ENCODE data around the gene ZCCHC8. TPM values are rescaled to one million over a fixed set of nuclear protein-coding genes. Genes with fewer than 3 reads are reported as not detected.
A peak's percentile ranks its signal among the peaks of the same experiment; 100 is the strongest.

Gene ZCCHC8
- 66.1 TPM for total RNA-seq
- polyA plus RNA-seq, result 10 to 100 TPM; 11.8 to 17.4 (median 14.0) TPM

DNA sequence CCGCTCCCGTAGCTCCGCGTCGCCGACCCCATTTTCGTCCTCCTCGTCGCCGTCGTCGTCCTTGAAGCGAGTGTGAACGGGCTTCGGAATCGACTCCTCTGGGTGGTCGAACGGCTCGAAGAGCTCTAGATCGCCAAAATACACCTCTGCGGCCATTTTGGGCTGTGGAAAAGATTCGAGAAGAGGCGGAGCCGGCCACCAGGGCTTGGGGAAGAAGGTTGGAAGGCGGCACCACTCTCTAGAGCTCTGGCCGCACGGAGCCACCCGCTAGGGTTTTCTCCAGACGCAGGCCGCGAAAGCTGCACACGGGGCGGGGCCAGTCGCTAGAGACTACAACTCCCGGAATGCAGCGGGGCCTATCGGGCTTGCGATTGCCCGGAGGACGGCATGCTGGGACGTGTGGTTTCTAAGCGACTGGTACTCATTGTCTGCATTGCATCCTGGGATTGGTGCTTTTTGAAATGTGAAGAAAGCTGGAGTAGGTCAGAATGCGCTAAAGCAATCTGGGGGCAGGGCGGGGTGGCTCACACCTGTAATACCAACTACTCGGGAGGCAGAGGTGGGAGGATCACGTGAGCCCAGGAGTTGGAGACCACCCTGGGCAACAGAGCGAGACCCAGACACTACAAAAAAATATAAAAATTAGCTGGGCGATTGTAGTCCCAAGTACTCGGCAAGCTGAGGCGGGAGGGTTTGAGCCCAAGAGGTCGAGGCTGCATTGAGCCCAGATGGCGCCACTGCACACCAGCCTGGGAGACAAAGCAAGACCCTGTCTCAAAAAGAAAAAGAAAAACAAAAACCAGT is at the start of gene ZCCHC8:
TSS of gene ZCCHC8 (minus strand) at position 248 of the 804 bp plus-strand sequence. CDS start at position 156, 92 bp downstream.
- peak within 1 kb of the TSS; percentile 85 to 99 (median 96) for H3K4me3 Mint-ChIP-seq
- H3K27ac ChIP-seq (ENCODE audit: insufficient read depth, low read length, poor library complexity, severe bottlenecking), result peak within 1 kb of the TSS; percentile 94
- peaks cover 27% of the 10 kb centered on the region for H3K36me3 ChIP-seq (ENCODE audit: control insufficient read depth, insufficient read depth, low read length)
- H3K9me3 Mint-ChIP-seq, result no peaks in the 10 kb centered on the region
- peak within 1 kb of the TSS; percentile 97 to 99 (median 99) for H3K27ac Mint-ChIP-seq
- H3K4me1 ChIP-seq (ENCODE audit: control insufficient read depth, insufficient read depth, low read length, poor library complexity, severe bottlenecking), result peaks cover 47% of the 10 kb centered on the region
- ATAC-seq (ENCODE audit: low read depth in 2 of 2) (peak; percentile 95 to 97), DNase-seq (peak; percentile 94 to 99 (median 94))
- H3K4me3 ChIP-seq (ENCODE audit: low read depth, low read length), result peak within 1 kb of the TSS; percentile 97
- H3K27me3 Mint-ChIP-seq, result peaks cover 4% of the 10 kb centered on the region
- H3K4me1 Mint-ChIP-seq, result peaks cover 16 to 54% (median 34%) of the 10 kb centered on the region in 4 donors
- peaks cover 20% of the 10 kb centered on the region for H3K36me3 Mint-ChIP-seq
- no peaks in the 10 kb centered on the region for H3K9me3 ChIP-seq (ENCODE audit: control insufficient read depth in 2 of 2, low read length in 2 of 2)
- no peaks in the 10 kb centered on the region for H3K27me3 ChIP-seq (ENCODE audit: control insufficient read depth, insufficient read depth, low read length)

DNA sequence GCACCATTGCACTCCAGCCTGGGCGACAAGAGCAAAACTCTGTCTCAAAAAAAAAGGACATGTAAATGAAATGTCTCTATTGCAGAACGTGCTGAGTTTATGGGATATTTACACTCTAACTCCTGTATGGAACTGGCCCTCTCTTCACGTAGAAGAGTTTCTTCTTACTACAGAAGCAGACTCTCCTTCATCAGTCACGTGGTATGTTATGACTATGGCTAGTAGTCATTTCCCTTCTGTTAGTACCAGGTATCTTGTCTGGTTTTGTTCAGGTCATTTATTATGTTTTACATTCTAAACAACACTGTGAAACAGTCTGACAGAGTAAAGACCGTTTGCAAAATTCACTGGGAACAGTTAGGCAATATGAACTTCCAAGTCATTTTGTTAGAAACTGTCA is 46.6 kb upstream of the ZCCHC8 start:
- DNase-seq, result no peak
- Histone ChIP-seq H3K36me3 (ENCODE audit: control insufficient read depth, insufficient read depth, low read length) (peaks cover 30% of the 10 kb centered on the region), H3K4me3 (ENCODE audit: low read depth, low read length) (no peak overlapping the region), H3K9me3 (ENCODE audit: control insufficient read depth in 2 of 2, low read length in 2 of 2) (no peaks in the 10 kb centered on the region), H3K4me1 (ENCODE audit: control insufficient read depth, insufficient read depth, low read length, poor library complexity, severe bottlenecking) (no peaks in the 10 kb centered on the region), H3K27ac (ENCODE audit: insufficient read depth, low read length, poor library complexity, severe bottlenecking) (no peak overlapping the region), H3K27me3 (ENCODE audit: control insufficient read depth, insufficient read depth, low read length) (no peaks in the 10 kb centered on the region)
- Mint-ChIP-seq H3K36me3 (peaks cover 24% of the 10 kb centered on the region), H3K4me1 (peaks cover 0 to 5% (median 2%) of the 10 kb centered on the region in 4 donors), H3K4me3 (no peak overlapping the region), H3K27ac (no peak overlapping the region), H3K27me3 (no peaks in the 10 kb centered on the region), H3K9me3 (no peaks in the 10 kb centered on the region)
- no peak for ATAC-seq (ENCODE audit: low read depth in 2 of 2)

DNA sequence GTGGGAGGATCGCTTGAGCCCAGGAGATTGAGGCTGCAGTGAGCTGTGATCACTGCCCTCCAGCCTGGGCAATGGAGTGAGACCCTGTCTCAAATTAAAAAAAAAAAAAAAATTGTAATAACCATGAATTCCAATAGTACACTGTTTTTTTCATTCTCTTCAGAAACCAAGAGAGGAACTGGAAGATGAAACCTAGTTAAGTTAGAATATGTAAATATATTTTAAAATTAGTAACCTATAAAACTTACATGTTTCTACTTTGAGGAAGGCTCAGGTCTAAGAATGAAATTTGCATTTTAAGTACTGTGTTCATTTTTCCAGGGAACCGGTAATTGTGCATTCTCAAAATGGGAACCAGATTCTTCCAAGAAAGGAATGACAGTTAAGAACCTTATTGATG is 45.1 kb upstream of the ZCCHC8 start:
- Histone ChIP-seq H3K36me3 (ENCODE audit: control insufficient read depth, insufficient read depth, low read length) (peaks cover 20% of the 10 kb centered on the region), H3K27ac (ENCODE audit: insufficient read depth, low read length, poor library complexity, severe bottlenecking) (no peak overlapping the region), H3K9me3 (ENCODE audit: control insufficient read depth in 2 of 2, low read length in 2 of 2) (no peaks in the 10 kb centered on the region), H3K4me3 (ENCODE audit: low read depth, low read length) (no peak overlapping the region), H3K27me3 (ENCODE audit: control insufficient read depth, insufficient read depth, low read length) (no peaks in the 10 kb centered on the region), H3K4me1 (ENCODE audit: control insufficient read depth, insufficient read depth, low read length, poor library complexity, severe bottlenecking) (no peaks in the 10 kb centered on the region)
- Mint-ChIP-seq H3K9me3 (no peaks in the 10 kb centered on the region), H3K36me3 (peaks cover 16% of the 10 kb centered on the region), H3K4me3 (no peak overlapping the region), H3K27ac (peak overlapping the region in 1 of 3 donors; percentile 23), H3K4me1 (peaks cover 0 to 5% (median 3%) of the 10 kb centered on the region in 4 donors), H3K27me3 (no peaks in the 10 kb centered on the region)
- DNase-seq (no peak), ATAC-seq (ENCODE audit: low read depth in 2 of 2) (no peak)

DNA sequence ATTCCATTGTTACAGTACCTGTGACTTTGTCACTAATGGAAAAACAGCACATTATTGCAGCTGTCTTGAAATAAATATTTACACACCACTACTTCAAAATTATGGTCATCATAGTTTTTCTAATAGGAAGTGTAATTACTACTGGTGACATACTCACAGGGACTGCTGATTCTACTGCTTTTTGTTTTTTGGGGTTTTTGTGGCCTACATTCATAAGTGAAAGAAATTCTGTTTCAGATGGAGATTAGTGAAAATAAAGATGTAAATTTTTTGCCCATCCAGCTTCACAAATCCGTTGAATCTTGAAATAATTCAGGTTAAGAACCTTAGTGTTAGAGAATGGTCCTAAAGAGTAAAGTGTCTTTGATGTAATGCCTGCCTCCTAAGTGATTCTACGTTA is 43.8 kb upstream of the ZCCHC8 start:
- no peak overlapping the region for H3K4me3 ChIP-seq (ENCODE audit: low read depth, low read length)
- ATAC-seq (ENCODE audit: low read depth in 2 of 2) (no peak), DNase-seq (no peak)
- Mint-ChIP-seq H3K36me3 (peaks cover 12% of the 10 kb centered on the region), H3K27me3 (no peaks in the 10 kb centered on the region), H3K27ac (peak overlapping the region in 1 of 3 donors; percentile 21), H3K4me3 (no peak overlapping the region), H3K4me1 (peaks cover 0 to 5% (median 1%) of the 10 kb centered on the region in 4 donors), H3K9me3 (no peaks in the 10 kb centered on the region)
- no peaks in the 10 kb centered on the region for H3K4me1 ChIP-seq (ENCODE audit: control insufficient read depth, insufficient read depth, low read length, poor library complexity, severe bottlenecking)
- H3K27ac ChIP-seq (ENCODE audit: insufficient read depth, low read length, poor library complexity, severe bottlenecking), result no peak overlapping the region
- H3K9me3 ChIP-seq (ENCODE audit: control insufficient read depth in 2 of 2, low read length in 2 of 2), result no peaks in the 10 kb centered on the region
- H3K27me3 ChIP-seq (ENCODE audit: control insufficient read depth, insufficient read depth, low read length), result no peaks in the 10 kb centered on the region
- H3K36me3 ChIP-seq (ENCODE audit: control insufficient read depth, insufficient read depth, low read length), result peaks cover 14% of the 10 kb centered on the region

DNA sequence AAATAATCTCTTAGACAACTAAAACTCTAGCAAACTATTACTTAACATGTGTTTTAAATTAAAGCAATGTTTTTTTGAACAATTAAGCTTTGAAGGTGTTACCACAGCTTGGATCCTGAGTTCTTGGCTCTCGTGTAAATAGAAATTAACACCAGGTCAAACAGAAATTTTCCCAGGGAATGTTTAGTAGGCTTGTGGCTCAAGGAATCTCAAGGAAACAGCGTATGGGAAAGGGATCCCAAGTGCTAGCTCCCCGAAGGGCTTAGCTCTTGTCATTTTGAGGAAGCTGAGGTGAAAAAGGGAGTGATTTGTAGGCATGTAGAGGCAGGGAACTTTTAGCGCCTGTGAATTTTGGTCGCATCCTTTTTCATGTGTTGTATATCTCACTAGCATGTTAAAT is 37.8 kb upstream of the ZCCHC8 start:
- H3K9me3 Mint-ChIP-seq, result no peaks in the 10 kb centered on the region
- Histone ChIP-seq H3K27ac (ENCODE audit: insufficient read depth, low read length, poor library complexity, severe bottlenecking) (no peak overlapping the region), H3K27me3 (ENCODE audit: control insufficient read depth, insufficient read depth, low read length) (no peaks in the 10 kb centered on the region), H3K4me1 (ENCODE audit: control insufficient read depth, insufficient read depth, low read length, poor library complexity, severe bottlenecking) (no peaks in the 10 kb centered on the region), H3K36me3 (ENCODE audit: control insufficient read depth, insufficient read depth, low read length) (peaks cover 14% of the 10 kb centered on the region), H3K9me3 (ENCODE audit: control insufficient read depth in 2 of 2, low read length in 2 of 2) (no peaks in the 10 kb centered on the region), H3K4me3 (ENCODE audit: low read depth, low read length) (no peak overlapping the region)
- H3K36me3 Mint-ChIP-seq, result peaks cover 13% of the 10 kb centered on the region
- DNase-seq (no peak), ATAC-seq (ENCODE audit: low read depth in 2 of 2) (no peak)
- no peak overlapping the region for H3K27ac Mint-ChIP-seq
- H3K4me1 Mint-ChIP-seq, result peaks cover 0 to 5% (median 0%) of the 10 kb centered on the region in 4 donors
- H3K4me3 Mint-ChIP-seq, result no peak overlapping the region
- H3K27me3 Mint-ChIP-seq, result no peaks in the 10 kb centered on the region

DNA sequence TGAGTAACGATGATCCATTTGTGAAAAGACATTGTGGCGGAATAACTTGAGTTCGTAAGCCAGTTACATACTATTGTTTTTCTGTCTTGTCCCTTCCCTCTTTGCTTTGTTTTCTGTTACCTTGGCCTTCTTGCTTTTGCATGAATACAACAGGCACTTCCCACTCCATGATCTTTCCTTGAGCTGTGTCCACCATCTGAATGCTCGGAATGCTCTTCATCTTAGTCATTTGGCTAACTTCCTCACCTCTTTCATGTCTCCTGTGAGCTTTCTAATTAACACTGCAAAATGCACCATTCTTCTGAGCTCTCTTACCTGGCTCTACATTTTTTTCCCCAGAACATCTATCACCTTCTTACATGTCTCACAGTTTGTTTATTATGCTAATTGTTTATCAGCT is 36.3 kb upstream of the ZCCHC8 start:
- H3K36me3 ChIP-seq (ENCODE audit: control insufficient read depth, insufficient read depth, low read length), result peaks cover 14% of the 10 kb centered on the region
- no peak for DNase-seq
- H3K9me3 ChIP-seq (ENCODE audit: control insufficient read depth in 2 of 2, low read length in 2 of 2), result no peaks in the 10 kb centered on the region
- peak overlapping the region in 1 of 3 donors; percentile 23 for H3K27ac Mint-ChIP-seq
- no peak overlapping the region for H3K4me3 Mint-ChIP-seq
- H3K27me3 Mint-ChIP-seq, result no peaks in the 10 kb centered on the region
- H3K4me3 ChIP-seq (ENCODE audit: low read depth, low read length), result no peak overlapping the region
- H3K4me1 Mint-ChIP-seq, result peaks cover 0 to 3% (median 0%) of the 10 kb centered on the region in 4 donors
- no peak for ATAC-seq (ENCODE audit: low read depth in 2 of 2)
- H3K4me1 ChIP-seq (ENCODE audit: control insufficient read depth, insufficient read depth, low read length, poor library complexity, severe bottlenecking), result no peaks in the 10 kb centered on the region
- H3K9me3 Mint-ChIP-seq, result no peaks in the 10 kb centered on the region
- no peaks in the 10 kb centered on the region for H3K27me3 ChIP-seq (ENCODE audit: control insufficient read depth, insufficient read depth, low read length)
- H3K36me3 Mint-ChIP-seq, result peaks cover 9% of the 10 kb centered on the region
- no peak overlapping the region for H3K27ac ChIP-seq (ENCODE audit: insufficient read depth, low read length, poor library complexity, severe bottlenecking)

DNA sequence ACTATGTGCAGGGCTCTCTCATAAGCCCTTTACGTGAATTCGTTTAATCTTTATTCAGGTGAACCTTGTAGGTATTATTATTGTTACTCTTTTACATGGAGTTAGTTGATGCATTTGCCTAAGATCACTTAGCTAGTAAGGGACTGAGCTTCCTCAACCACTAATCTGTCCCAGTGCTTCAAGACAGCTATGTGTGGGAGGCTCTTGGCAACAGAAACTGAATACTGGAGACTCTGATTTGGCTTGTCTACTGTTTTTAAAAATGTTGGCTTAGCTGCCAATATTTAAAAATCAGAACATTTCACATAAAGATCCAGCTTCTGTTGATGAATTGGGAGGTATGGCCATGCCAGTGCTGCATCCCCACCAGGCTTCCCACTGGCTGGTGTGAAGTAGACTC is 33.1 kb upstream of the ZCCHC8 start:
- Histone ChIP-seq H3K9me3 (ENCODE audit: control insufficient read depth in 2 of 2, low read length in 2 of 2) (no peaks in the 10 kb centered on the region), H3K27me3 (ENCODE audit: control insufficient read depth, insufficient read depth, low read length) (no peaks in the 10 kb centered on the region), H3K27ac (ENCODE audit: insufficient read depth, low read length, poor library complexity, severe bottlenecking) (no peak overlapping the region), H3K4me1 (ENCODE audit: control insufficient read depth, insufficient read depth, low read length, poor library complexity, severe bottlenecking) (no peaks in the 10 kb centered on the region), H3K36me3 (ENCODE audit: control insufficient read depth, insufficient read depth, low read length) (peaks cover 9% of the 10 kb centered on the region), H3K4me3 (ENCODE audit: low read depth, low read length) (no peak overlapping the region)
- no peaks in the 10 kb centered on the region for H3K27me3 Mint-ChIP-seq
- ATAC-seq (ENCODE audit: low read depth in 2 of 2), result no peak
- no peaks in the 10 kb centered on the region for H3K9me3 Mint-ChIP-seq
- no peak overlapping the region for H3K27ac Mint-ChIP-seq
- DNase-seq, result no peak
- peaks cover 0 to 6% (median 4%) of the 10 kb centered on the region in 4 donors for H3K4me1 Mint-ChIP-seq
- peaks cover 7% of the 10 kb centered on the region for H3K36me3 Mint-ChIP-seq
- no peak overlapping the region for H3K4me3 Mint-ChIP-seq

DNA sequence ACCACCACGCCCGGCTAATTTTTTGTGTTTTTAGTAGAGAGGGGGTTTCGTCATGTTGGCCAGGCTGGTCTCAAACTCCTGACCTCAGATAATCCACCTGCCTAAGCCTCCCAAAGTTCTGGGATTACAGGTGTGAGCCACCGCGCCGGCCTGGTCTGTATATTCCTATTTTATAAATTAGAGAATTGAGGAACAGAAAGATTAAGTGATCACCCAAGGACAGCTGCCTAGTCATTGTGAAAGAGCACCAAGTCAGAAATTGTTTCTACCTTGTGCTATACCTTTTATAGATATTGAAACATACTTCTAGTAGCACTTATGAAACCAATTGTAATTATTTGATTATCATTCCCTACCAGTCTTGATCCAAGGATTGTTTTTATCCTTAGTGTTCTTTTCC is 28.3 kb upstream of the ZCCHC8 start:
- Mint-ChIP-seq H3K27me3 (no peaks in the 10 kb centered on the region), H3K9me3 (no peaks in the 10 kb centered on the region), H3K27ac (no peak overlapping the region), H3K36me3 (peaks cover 6% of the 10 kb centered on the region), H3K4me3 (no peak overlapping the region), H3K4me1 (peaks cover 6 to 16% (median 11%) of the 10 kb centered on the region in 4 donors)
- DNase-seq (no peak), ATAC-seq (ENCODE audit: low read depth in 2 of 2) (no peak)
- H3K27ac ChIP-seq (ENCODE audit: insufficient read depth, low read length, poor library complexity, severe bottlenecking), result no peak overlapping the region
- peaks cover 27% of the 10 kb centered on the region for H3K4me1 ChIP-seq (ENCODE audit: control insufficient read depth, insufficient read depth, low read length, poor library complexity, severe bottlenecking)
- H3K9me3 ChIP-seq (ENCODE audit: control insufficient read depth in 2 of 2, low read length in 2 of 2), result no peaks in the 10 kb centered on the region
- H3K27me3 ChIP-seq (ENCODE audit: control insufficient read depth, insufficient read depth, low read length), result no peaks in the 10 kb centered on the region
- no peak overlapping the region for H3K4me3 ChIP-seq (ENCODE audit: low read depth, low read length)
- H3K36me3 ChIP-seq (ENCODE audit: control insufficient read depth, insufficient read depth, low read length), result peaks cover 7% of the 10 kb centered on the region
